ENCODE results near the gene GMCL2.
"Not testable (repeated sequence)": the region's sequence is repeated elsewhere in the genome, so short reads cannot be mapped to it uniquely, and the experiment has no call there.

The GMCL2 gene

GRCh38 chr5:178229861-178230260, 42.7 kb upstream of the GMCL2 start:
- Histone ChIP-seq H3K27ac (ENCODE audit: low read depth, low read length) (no peak overlapping the region), H3K4me3 (ENCODE audit: low read length) (no peak overlapping the region; the same call in 1 of the 2 replicates), H3K36me3 (ENCODE audit: control insufficient read depth, low read length) (peaks cover 72% of the 10 kb centered on the region), H3K9me2 (replicated peaks; ENCODE audit: control insufficient read depth, low read length) (no peaks in the 10 kb centered on the region), H3K27me3 (ENCODE audit: control insufficient read depth, low read length) (no peaks in the 10 kb centered on the region), H3K9me3 (ENCODE audit: control insufficient read depth, insufficient read depth, low read length) (no peaks in the 10 kb centered on the region), H3K4me2 (ENCODE audit: low read length) (peak overlapping the region; percentile 99), H4K20me1 (ENCODE audit: control insufficient read depth, insufficient read depth, low read depth, low read length) (peaks cover 15% of the 10 kb centered on the region), H3K4me1 (ENCODE audit: control insufficient read depth, low read length) (peaks cover 39% of the 10 kb centered on the region), H3K79me2 (ENCODE audit: control insufficient read depth, low read length) (peaks cover 59% of the 10 kb centered on the region), H3F3A (ENCODE audit: control insufficient read depth, insufficient read depth) (peaks cover 11% of the 10 kb centered on the region; the same call in 1 of the 2 replicates)
- no peak for TF ChIP-seq CTCF (IDR thresholded peaks at IDR 0.05; ENCODE audit: low read depth, low read length, poor library complexity, severe bottlenecking)
- TF ChIP-seq EZH2phosphoT487 (IDR thresholded peaks at IDR 0.05; ENCODE audit: borderline replicate concordance, low read length) = no peak

GRCh38 chr5:178229111-178229510, 41.9 kb upstream of the GMCL2 start:
- Histone ChIP-seq H3K36me3 (ENCODE audit: control insufficient read depth, low read length) (peaks cover 80% of the 10 kb centered on the region), H3F3A (ENCODE audit: control insufficient read depth, insufficient read depth) (peaks cover 11% of the 10 kb centered on the region; the same call in 1 of the 2 replicates), H3K79me2 (ENCODE audit: control insufficient read depth, low read length) (peaks cover 60% of the 10 kb centered on the region), H3K4me1 (ENCODE audit: control insufficient read depth, low read length) (peaks cover 31% of the 10 kb centered on the region), H4K20me1 (ENCODE audit: control insufficient read depth, insufficient read depth, low read depth, low read length) (peaks cover 15% of the 10 kb centered on the region)
- not testable (repeated sequence) for H3K9me2 ChIP-seq (replicated peaks; ENCODE audit: control insufficient read depth, low read length); H3K9me3 ChIP-seq (ENCODE audit: control insufficient read depth, insufficient read depth, low read length); H3K27me3 ChIP-seq (ENCODE audit: control insufficient read depth, low read length); H3K4me3 ChIP-seq (ENCODE audit: low read length); H3K27ac ChIP-seq (ENCODE audit: low read depth, low read length); H3K4me2 ChIP-seq (ENCODE audit: low read length)

- Histone ChIP-seq H3K9me3 (ENCODE audit: control insufficient read depth, insufficient read depth, low read length) (no peaks in the 10 kb centered on the region), H3K27me3 (ENCODE audit: control insufficient read depth, low read length) (no peaks in the 10 kb centered on the region), H3K9me2 (replicated peaks; ENCODE audit: control insufficient read depth, low read length) (no peaks in the 10 kb centered on the region), H3K4me1 (ENCODE audit: control insufficient read depth, low read length) (peaks cover 29% of the 10 kb centered on the region), H4K20me1 (ENCODE audit: control insufficient read depth, insufficient read depth, low read depth, low read length) (peaks cover 15% of the 10 kb centered on the region), H3K4me2 (ENCODE audit: low read length) (no peak overlapping the region), H3K79me2 (ENCODE audit: control insufficient read depth, low read length) (peaks cover 60% of the 10 kb centered on the region), H3F3A (ENCODE audit: control insufficient read depth, insufficient read depth) (peaks cover 8% of the 10 kb centered on the region; the same call in 1 of the 2 replicates), H3K4me3 (ENCODE audit: low read length) (no peak overlapping the region), H3K36me3 (ENCODE audit: control insufficient read depth, low read length) (peaks cover 85% of the 10 kb centered on the region), H3K27ac (ENCODE audit: low read depth, low read length) (no peak overlapping the region)
- TF ChIP-seq EZH2phosphoT487 (IDR thresholded peaks at IDR 0.05; ENCODE audit: borderline replicate concordance, low read length) = no peak
- no peak for TF ChIP-seq CTCF (IDR thresholded peaks at IDR 0.05; ENCODE audit: low read depth, low read length, poor library complexity, severe bottlenecking)
Observed at GRCh38 chr5:178228609-178229008, 41.4 kb upstream of the GMCL2 start.

GRCh38 chr5:178227929-178228328, 40.8 kb upstream of the GMCL2 start:
- H3K79me2 ChIP-seq (ENCODE audit: control insufficient read depth, low read length) = peaks cover 60% of the 10 kb centered on the region
- no peak for TF ChIP-seq EZH2phosphoT487 (IDR thresholded peaks at IDR 0.05; ENCODE audit: borderline replicate concordance, low read length)
- TF ChIP-seq CTCF (IDR thresholded peaks at IDR 0.05; ENCODE audit: low read depth, low read length, poor library complexity, severe bottlenecking) = no peak
- no peaks in the 10 kb centered on the region for H3K9me2 ChIP-seq (replicated peaks; ENCODE audit: control insufficient read depth, low read length)
- H3K4me1 ChIP-seq (ENCODE audit: control insufficient read depth, low read length) = peaks cover 23% of the 10 kb centered on the region
- no peaks in the 10 kb centered on the region for H3K9me3 ChIP-seq (ENCODE audit: control insufficient read depth, insufficient read depth, low read length)
- no peaks in the 10 kb centered on the region for H3K27me3 ChIP-seq (ENCODE audit: control insufficient read depth, low read length)
- peaks cover 15% of the 10 kb centered on the region for H4K20me1 ChIP-seq (ENCODE audit: control insufficient read depth, insufficient read depth, low read depth, low read length)
- no peak overlapping the region for H3K4me2 ChIP-seq (ENCODE audit: low read length)
- H3K4me3 ChIP-seq (ENCODE audit: low read length) = no peak overlapping the region
- H3F3A ChIP-seq (ENCODE audit: control insufficient read depth, insufficient read depth) = peaks cover 1% of the 10 kb centered on the region; the same call in 1 of the 2 replicates
- H3K36me3 ChIP-seq (ENCODE audit: control insufficient read depth, low read length) = peaks cover 92% of the 10 kb centered on the region
- H3K27ac ChIP-seq (ENCODE audit: low read depth, low read length) = no peak overlapping the region
